ENCODE data around the gene TPRN. TPM values are rescaled to one million over a fixed set of nuclear protein-coding genes. Genes with fewer than 3 reads are reported as not detected.

TPRN gene
- polyA plus RNA-seq, 1 donor from 2014 or later = 8.1 TPM

GRCh38 chr9:137195525-137196220 is 4.9 kb downstream of the TPRN start:
- Histone ChIP-seq H3K9me2 (ENCODE audit: insufficient read depth, low read length) (no peaks in the 10 kb centered on the region), H3K27ac (ENCODE audit: low read length) (no peak overlapping the region), H2AFZ (ENCODE audit: low read depth, low read length) (no peak overlapping the region), H3K79me2 (replicated peaks; ENCODE audit: insufficient read depth, low read length) (no peaks in the 10 kb centered on the region), H3K9ac (ENCODE audit: low read length) (no peak overlapping the region), H3K4me2 (ENCODE audit: low read length) (no peak overlapping the region), H3F3A (ENCODE audit: insufficient read depth, low read length, poor library complexity, severe bottlenecking) (no peaks in the 10 kb centered on the region), H4K20me1 (ENCODE audit: insufficient read depth) (no peaks in the 10 kb centered on the region), H3K27me3 (ENCODE audit: insufficient read depth, low read depth, low read length) (no peaks in the 10 kb centered on the region), H3K9me3 (ENCODE audit: low read length) (no peaks in the 10 kb centered on the region), H3K36me3 (ENCODE audit: insufficient read depth, low read length) (no peaks in the 10 kb centered on the region), H3K4me3 (ENCODE audit: low read length) (no peak overlapping the region)
- TF ChIP-seq EP300 (conservative IDR thresholded peaks at IDR 0.05; ENCODE audit: poor library complexity, severe bottlenecking) (no peak), SMC3 (conservative IDR thresholded peaks at IDR 0.05; ENCODE audit: poor library complexity) (no peak), TAF1 (IDR thresholded peaks at IDR 0.05; ENCODE audit: low read depth) (no peak), EZH2 (IDR thresholded peaks at IDR 0.05; ENCODE audit: borderline replicate concordance, insufficient read depth, low read length, poor library complexity, severe bottlenecking) (no peak)
- TF ChIP-seq, protein P1, sequence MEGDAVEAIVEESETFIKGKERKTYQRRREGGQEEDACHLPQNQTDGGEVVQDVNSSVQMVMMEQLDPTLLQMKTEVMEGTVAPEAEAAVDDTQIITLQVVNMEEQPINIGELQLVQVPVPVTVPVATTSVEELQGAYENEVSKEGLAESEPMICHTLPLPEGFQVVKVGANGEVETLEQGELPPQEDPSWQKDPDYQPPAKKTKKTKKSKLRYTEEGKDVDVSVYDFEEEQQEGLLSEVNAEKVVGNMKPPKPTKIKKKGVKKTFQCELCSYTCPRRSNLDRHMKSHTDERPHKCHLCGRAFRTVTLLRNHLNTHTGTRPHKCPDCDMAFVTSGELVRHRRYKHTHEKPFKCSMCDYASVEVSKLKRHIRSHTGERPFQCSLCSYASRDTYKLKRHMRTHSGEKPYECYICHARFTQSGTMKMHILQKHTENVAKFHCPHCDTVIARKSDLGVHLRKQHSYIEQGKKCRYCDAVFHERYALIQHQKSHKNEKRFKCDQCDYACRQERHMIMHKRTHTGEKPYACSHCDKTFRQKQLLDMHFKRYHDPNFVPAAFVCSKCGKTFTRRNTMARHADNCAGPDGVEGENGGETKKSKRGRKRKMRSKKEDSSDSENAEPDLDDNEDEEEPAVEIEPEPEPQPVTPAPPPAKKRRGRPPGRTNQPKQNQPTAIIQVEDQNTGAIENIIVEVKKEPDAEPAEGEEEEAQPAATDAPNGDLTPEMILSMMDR (IDR thresholded peaks at IDR 0.05; ENCODE audit: poor library complexity, severe bottlenecking) = no peak

DNA sequence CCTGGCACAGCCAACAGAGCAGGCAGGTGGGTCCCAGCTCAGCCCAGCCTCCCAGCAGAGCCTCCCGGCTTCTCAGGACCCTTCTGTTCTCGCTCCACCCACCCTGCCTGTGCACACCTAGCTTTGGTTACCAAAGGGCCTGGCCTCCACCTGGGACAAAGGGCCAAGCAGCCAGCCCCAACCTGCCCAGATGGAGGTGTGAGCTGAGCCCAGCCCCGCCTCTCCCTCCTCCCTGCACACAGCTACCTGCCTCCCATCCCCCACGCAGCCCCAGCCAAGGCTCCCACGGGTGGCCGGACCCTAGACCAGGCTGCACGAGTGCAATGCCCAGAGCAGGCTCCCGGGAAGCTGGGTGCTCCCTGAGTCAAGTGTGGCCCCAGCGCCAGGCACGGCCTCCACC is 5.6 kb downstream of the TPRN start:
- H3K9ac ChIP-seq (ENCODE audit: low read length) = no peak overlapping the region
- no peak overlapping the region for H3K4me2 ChIP-seq (ENCODE audit: low read length)
- H3K9me3 ChIP-seq (ENCODE audit: low read length) = no peaks in the 10 kb centered on the region
- no peaks in the 10 kb centered on the region for H3K9me2 ChIP-seq (ENCODE audit: insufficient read depth, low read length)
- H3F3A ChIP-seq (ENCODE audit: insufficient read depth, low read length, poor library complexity, severe bottlenecking) = no peaks in the 10 kb centered on the region
- H3K27me3 ChIP-seq (ENCODE audit: insufficient read depth, low read depth, low read length) = no peaks in the 10 kb centered on the region
- no peak overlapping the region for H3K27ac ChIP-seq (ENCODE audit: low read length)
- TF ChIP-seq RAD21 (conservative IDR thresholded peaks at IDR 0.05) (no peak), REST (IDR thresholded peaks at IDR 0.05; ENCODE audit: borderline replicate concordance) (no peak), EP300 (conservative IDR thresholded peaks at IDR 0.05; ENCODE audit: poor library complexity, severe bottlenecking) (no peak), EZH2 (IDR thresholded peaks at IDR 0.05; ENCODE audit: borderline replicate concordance, insufficient read depth, low read length, poor library complexity, severe bottlenecking) (no peak), SMC3 (conservative IDR thresholded peaks at IDR 0.05; ENCODE audit: poor library complexity) (no peak), TAF1 (IDR thresholded peaks at IDR 0.05; ENCODE audit: low read depth) (no peak), MXI1 (conservative IDR thresholded peaks at IDR 0.05; ENCODE audit: poor library complexity, severe bottlenecking) (no peak), POLR2AphosphoS5 (IDR thresholded peaks at IDR 0.05) (no peak)
- TF ChIP-seq, protein P1 (IDR thresholded peaks at IDR 0.05; ENCODE audit: poor library complexity, severe bottlenecking) = no peak
- H4K20me1 ChIP-seq (ENCODE audit: insufficient read depth) = no peaks in the 10 kb centered on the region
- no peaks in the 10 kb centered on the region for H3K79me2 ChIP-seq (replicated peaks; ENCODE audit: insufficient read depth, low read length)
- H2AFZ ChIP-seq (ENCODE audit: low read depth, low read length) = no peak overlapping the region
- H3K4me3 ChIP-seq (ENCODE audit: low read length) = no peak overlapping the region
- H3K36me3 ChIP-seq (ENCODE audit: insufficient read depth, low read length) = no peaks in the 10 kb centered on the region
